Prostate gland (tissue), 2 donors: Measurements from ENCODE around the gene ZNF790.

Experiments used
- POLR2A ChIP-seq: fragments of 450-650 bp; IDR thresholded peaks from one replicate; pipeline ENCODE4 v1.6.1; 2016; ENCODE audit warnings: antibody characterized with exemption, mild to moderate bottlenecking
- POLR2AphosphoS5 ChIP-seq: sonication (generic); formaldehyde crosslinking; IDR thresholded peaks from one replicate; pipeline ENCODE4 v1.6.1; 2017; ENCODE audit warnings: antibody characterized with exemption
- TF ChIP-seq, protein P1 (sequence below), 4 experiments: fragments of 200-600 bp in 2 of 4; fragments of 450-650 bp in 2 of 4; sonication (generic) in 2 of 4; IDR thresholded peaks; 1 replicate in 3 of 4; 2 replicates in 1 of 4; pipeline ENCODE4 v1.5.1; 2016 to 2019; ENCODE audit warnings: antibody characterized with exemption in 4 of 4, mild to moderate bottlenecking in 2 of 4, moderate library complexity in 2 of 4

DNA sequence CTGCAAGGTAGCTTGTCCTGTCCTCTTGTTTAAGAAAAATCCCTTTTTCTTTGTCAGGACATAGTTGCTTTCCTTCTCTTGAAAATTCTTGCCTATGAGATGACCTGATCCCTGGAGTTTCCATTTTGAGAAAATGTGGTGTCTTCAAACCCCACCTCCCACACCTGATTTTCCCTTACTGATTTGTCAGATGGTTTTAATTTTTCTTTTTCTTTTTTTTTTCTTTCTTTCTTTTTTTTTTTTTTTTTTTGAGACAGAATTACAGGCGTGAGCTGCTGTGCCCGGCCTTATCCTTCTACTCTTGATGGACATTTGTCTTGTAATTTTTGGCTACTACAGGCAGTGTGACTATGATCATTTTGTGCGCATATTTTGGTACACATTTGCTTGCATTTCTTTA is 13.7 kb upstream of the ZNF790 start:
- TF ChIP-seq, protein P1, sequence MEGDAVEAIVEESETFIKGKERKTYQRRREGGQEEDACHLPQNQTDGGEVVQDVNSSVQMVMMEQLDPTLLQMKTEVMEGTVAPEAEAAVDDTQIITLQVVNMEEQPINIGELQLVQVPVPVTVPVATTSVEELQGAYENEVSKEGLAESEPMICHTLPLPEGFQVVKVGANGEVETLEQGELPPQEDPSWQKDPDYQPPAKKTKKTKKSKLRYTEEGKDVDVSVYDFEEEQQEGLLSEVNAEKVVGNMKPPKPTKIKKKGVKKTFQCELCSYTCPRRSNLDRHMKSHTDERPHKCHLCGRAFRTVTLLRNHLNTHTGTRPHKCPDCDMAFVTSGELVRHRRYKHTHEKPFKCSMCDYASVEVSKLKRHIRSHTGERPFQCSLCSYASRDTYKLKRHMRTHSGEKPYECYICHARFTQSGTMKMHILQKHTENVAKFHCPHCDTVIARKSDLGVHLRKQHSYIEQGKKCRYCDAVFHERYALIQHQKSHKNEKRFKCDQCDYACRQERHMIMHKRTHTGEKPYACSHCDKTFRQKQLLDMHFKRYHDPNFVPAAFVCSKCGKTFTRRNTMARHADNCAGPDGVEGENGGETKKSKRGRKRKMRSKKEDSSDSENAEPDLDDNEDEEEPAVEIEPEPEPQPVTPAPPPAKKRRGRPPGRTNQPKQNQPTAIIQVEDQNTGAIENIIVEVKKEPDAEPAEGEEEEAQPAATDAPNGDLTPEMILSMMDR (IDR thresholded peaks at IDR 0.05) = no peak
- TF ChIP-seq POLR2A (no peak), POLR2AphosphoS5 (no peak)
